Choroid plexus epithelial cell (primary cell): Measurements from ENCODE around the gene PXK.

Experiments used
- DNase-seq: peaks from one replicate; pipeline ENCODE4 v3.0.0-alpha.2; 2010; ENCODE audit warnings: low read depth
- H3K4me3 ChIP-seq: 2 replicates; pipeline ENCODE4 v1.5.1; 2011; ENCODE audit warnings: low read depth, mild to moderate bottlenecking, control low read depth, low read length, moderate library complexity
- CTCF ChIP-seq: conservative IDR thresholded peaks from 2 replicates; pipeline ENCODE4 v1.5.1; 2011; ENCODE audit warnings: low read depth, mild to moderate bottlenecking, control low read depth, inconsistent platforms, low read length, moderate library complexity

PXK gene

GRCh38 chr3:58349792-58350626 is 17.3 kb downstream of the PXK start:
- no peak overlapping the region for H3K4me3 ChIP-seq
- TF ChIP-seq CTCF = no peak
- no peak for DNase-seq

- no peak overlapping the region for H3K4me3 ChIP-seq
- TF ChIP-seq CTCF = no peak
- DNase-seq = peak; percentile 49
Measured at GRCh38 chr3:58350627-58351013, 17.9 kb downstream of the PXK start.

GRCh38 chr3:58351920-58352319 is 19.2 kb downstream of the PXK start:
- no peak for DNase-seq
- TF ChIP-seq CTCF = no peak

GRCh38 chr3:58352626-58353025 is 19.9 kb downstream of the PXK start:
- peak; percentile 43 for DNase-seq
- H3K4me3 ChIP-seq = no peak overlapping the region
- no peak for TF ChIP-seq CTCF

More at GRCh38 chr3:58351920-58352319, 19.2 kb downstream of the PXK start:
- no peak overlapping the region for H3K4me3 ChIP-seq

GRCh38 chr3:58353722-58354553 is 21.2 kb downstream of the PXK start:
- peak; percentile 38 for TF ChIP-seq CTCF
- peak; percentile 39 for DNase-seq
- no peak overlapping the region for H3K4me3 ChIP-seq

GRCh38 chr3:58355179-58355578 is 22.5 kb downstream of the PXK start:
- no peak for DNase-seq
- no peak for TF ChIP-seq CTCF
- no peak overlapping the region for H3K4me3 ChIP-seq

GRCh38 chr3:58356054-58356453 is 23.4 kb downstream of the PXK start:
- no peak for TF ChIP-seq CTCF
- H3K4me3 ChIP-seq = no peak overlapping the region
- no peak for DNase-seq
